ENCODE measurements around the gene LRRC32.
"Not testable (repeated sequence)": the region's sequence is repeated elsewhere in the genome, so short reads cannot be mapped to it uniquely, and the experiment has no call there.

GRCh38 chr11:76619801-76620200 is 50.7 kb downstream of the LRRC32 start:
- TF ChIP-seq POLR2AphosphoS5 (IDR thresholded peaks at IDR 0.05; ENCODE audit: insufficient read depth in 1 of 2, low read depth in 1 of 2); POLR2A (IDR thresholded peaks at IDR 0.05); CTCF (IDR thresholded peaks at IDR 0.05): not testable (repeated sequence)

All from vagina (tissue), 2 donors.